ENCODE data around the gene DAB1.
A peak's percentile ranks its signal among the peaks of the same experiment; 100 is the strongest.

The DAB1 gene

GRCh38 chr1:57157818-57158603, 265.8 kb downstream of the DAB1 start:
- no peak for DNase-seq

- no peak for DNase-seq
These were observed 267.0 kb downstream of the DAB1 start for GRCh38 chr1:57156907-57157306.

- DNase-seq: no peak
These were observed 277.8 kb downstream of the DAB1 start for GRCh38 chr1:57146100-57146499.

GRCh38 chr1:57142999-57143398, 280.9 kb downstream of the DAB1 start:
- DNase-seq: no peak

GRCh38 chr1:57142169-57142568, 281.7 kb downstream of the DAB1 start:
- DNase-seq: no peak

GRCh38 chr1:57138432-57139078, 285.3 kb downstream of the DAB1 start:
- DNase-seq: no peak

- no peak for DNase-seq
These were observed 285.9 kb downstream of the DAB1 start for GRCh38 chr1:57137980-57138379.

- DNase-seq: no peak
These were observed 289.1 kb downstream of the DAB1 start for GRCh38 chr1:57134803-57135202.

- no peak for DNase-seq
These were observed 290.2 kb downstream of the DAB1 start for GRCh38 chr1:57133686-57134085.

- no peak for DNase-seq
These were observed 290.8 kb downstream of the DAB1 start for GRCh38 chr1:57132993-57133622.

GRCh38 chr1:57131701-57132394, 292.0 kb downstream of the DAB1 start:
- no peak for DNase-seq

- DNase-seq: no peak
These were observed 292.6 kb downstream of the DAB1 start for GRCh38 chr1:57131257-57131656.

GRCh38 chr1:57129865-57130264, 294.0 kb downstream of the DAB1 start:
- DNase-seq: no peak

GRCh38 chr1:57127976-57128375, 295.9 kb downstream of the DAB1 start:
- no peak for DNase-seq

GRCh38 chr1:57124768-57125446, 299.0 kb downstream of the DAB1 start:
- no peak for DNase-seq

GRCh38 chr1:57124170-57124569, 299.7 kb downstream of the DAB1 start:
- DNase-seq: no peak

- no peak for DNase-seq
These were observed 301.8 kb downstream of the DAB1 start for GRCh38 chr1:57122031-57122430.

- no peak for DNase-seq
These were observed 304.8 kb downstream of the DAB1 start for GRCh38 chr1:57118948-57119603.

GRCh38 chr1:57117753-57118152, 306.1 kb downstream of the DAB1 start:
- no peak for DNase-seq

GRCh38 chr1:57116871-57117270, 307.0 kb downstream of the DAB1 start:
- DNase-seq: no peak

GRCh38 chr1:57115030-57115614, 308.7 kb downstream of the DAB1 start:
- DNase-seq: no peak

GRCh38 chr1:57112148-57112547, 311.7 kb downstream of the DAB1 start:
- DNase-seq: peak in 1 of 2 experiments; percentile 4

All from NCI-H2081 (cell line).